Activated CD4-positive, alpha-beta memory T cell treated with anti-CD3 and anti-CD28 coated beads, Interleukin-2, amount 10 ng/mL, durations not matched to agents 7 days and 5 days (primary cell): ENCODE measurements around the gene PYGM. TPM values are rescaled to one million over a fixed set of nuclear protein-coding genes. Genes with fewer than 3 reads are reported as not detected.
A peak's percentile ranks its signal among the peaks of the same experiment; 100 is the strongest.

Experiments
- CTCF ChIA-PET: fragments of 350-600 bp; sonication (Branson Sonifier 250); formaldehyde crosslinking; loops from one replicate; lab custom pipeline; 2021; ENCODE audit warnings: antibody characterized with exemption, inconsistent platforms; lab: Charles Lee
- POLR2A ChIA-PET: fragments of 350-600 bp; sonication (Branson Sonifier 250); formaldehyde crosslinking; loops from one replicate; lab custom pipeline; 2021; ENCODE audit warnings: antibody characterized with exemption; lab: Charles Lee
- DNase-seq: peaks from one replicate; pipeline ENCODE4 v3.0.0-alpha.2; 2020
- H3K27ac Mint-ChIP-seq: one replicate; pipeline ENCODE4 v1.8.0; 2021; ENCODE audit warnings: mild to moderate bottlenecking, mixed read lengths
- H3K27me3 Mint-ChIP-seq: one replicate; pipeline ENCODE4 v1.8.0; 2021; ENCODE audit warnings: mixed read lengths
- H3K36me3 Mint-ChIP-seq: one replicate; pipeline ENCODE4 v1.8.0; 2021; ENCODE audit warnings: low read depth, mixed read lengths
- H3K4me1 Mint-ChIP-seq: one replicate; pipeline ENCODE4 v1.8.0; 2021; ENCODE audit warnings: mixed read lengths
- H3K4me3 Mint-ChIP-seq: one replicate; pipeline ENCODE4 v1.8.0; 2021; ENCODE audit warnings: mild to moderate bottlenecking, mixed read lengths
- H3K9me3 Mint-ChIP-seq: one replicate; pipeline ENCODE4 v1.8.0; 2021; ENCODE audit warnings: mixed read lengths
- total RNA-seq, 2 experiments: library from RNA; stranded (reverse); gene quantifications; one replicate each; pipeline ENCODE4 v1.2.3, GENCODE V29; 2021

PYGM gene
- total RNA-seq, 2 experiments from 2014 or later = 3.1 to 4.0 TPM

- H3K27me3 Mint-ChIP-seq = no peaks in the 10 kb centered on the region
- H3K4me3 Mint-ChIP-seq = no peak overlapping the region
- DNase-seq = no peak
- H3K4me1 Mint-ChIP-seq = peaks cover 49% of the 10 kb centered on the region
- ChIA-PET POLR2A (interaction anchor here (0.9 to 1.6 kb wide), 5 partner anchors 11 to 54 kb away, joined by 3 to 5 read pairs (median 3); partner anchors contain the start of genes MEN1 and SF1), CTCF (interaction anchor here (1.2 to 1.7 kb wide), 2 partner anchors 11 to 13 kb away, joined by 3 to 12 read pairs; no protein-coding TSS in a partner anchor)
- H3K36me3 Mint-ChIP-seq = peaks cover 37% of the 10 kb centered on the region
- no peaks in the 10 kb centered on the region for H3K9me3 Mint-ChIP-seq
- H3K27ac Mint-ChIP-seq = peak overlapping the region; percentile 18
Measured at GRCh38 chr11:64799623-64800302, 40.0 kb upstream of the PYGM start.

GRCh38 chr11:64799256-64799622 lies 39.5 kb upstream of the PYGM start:
- POLR2A ChIA-PET = interaction anchor here (0.9 to 1.6 kb wide), 2 partner anchors 13 to 20 kb away, joined by 3 to 5 read pairs; no protein-coding TSS in a partner anchor
- no peak for DNase-seq
- Mint-ChIP-seq H3K27me3 (no peaks in the 10 kb centered on the region), H3K4me3 (no peak overlapping the region), H3K9me3 (no peaks in the 10 kb centered on the region), H3K27ac (no peak overlapping the region), H3K36me3 (peaks cover 40% of the 10 kb centered on the region), H3K4me1 (peaks cover 51% of the 10 kb centered on the region)
- CTCF ChIA-PET = interaction anchor here (1.7 kb wide), 1 partner anchor 13 kb away, joined by 12 read pairs; no protein-coding TSS in a partner anchor

GRCh38 chr11:64796757-64797541 lies 37.2 kb upstream of the PYGM start:
- Mint-ChIP-seq H3K4me1 (peaks cover 47% of the 10 kb centered on the region), H3K4me3 (no peak overlapping the region), H3K36me3 (peaks cover 46% of the 10 kb centered on the region), H3K9me3 (no peaks in the 10 kb centered on the region), H3K27ac (no peak overlapping the region), H3K27me3 (no peaks in the 10 kb centered on the region)
- ChIA-PET CTCF (no interaction called here), POLR2A (interaction anchor here (1.1 kb wide), 1 partner anchor 28 kb away, joined by 3 read pairs; no protein-coding TSS in a partner anchor)
- no peak for DNase-seq

GRCh38 chr11:64796047-64796756 lies 36.4 kb upstream of the PYGM start:
- no peak overlapping the region for H3K4me3 Mint-ChIP-seq
- no peaks in the 10 kb centered on the region for H3K27me3 Mint-ChIP-seq
- H3K4me1 Mint-ChIP-seq = peaks cover 40% of the 10 kb centered on the region
- H3K27ac Mint-ChIP-seq = no peak overlapping the region
- H3K9me3 Mint-ChIP-seq = no peaks in the 10 kb centered on the region
- CTCF ChIA-PET = no interaction called here
- peaks cover 43% of the 10 kb centered on the region for H3K36me3 Mint-ChIP-seq
- POLR2A ChIA-PET = no interaction called here
- no peak for DNase-seq

GRCh38 chr11:64794526-64794925 lies 34.8 kb upstream of the PYGM start:
- ChIA-PET POLR2A (interaction anchor here (0.9 to 2.1 kb wide), 4 partner anchors 8 to 341 kb away, joined by 3 to 8 read pairs (median 3); partner anchors contain the start of gene MAP4K2), CTCF (interaction anchor here (0.9 to 1.4 kb wide), 3 partner anchors 9 to 26 kb away, joined by 3 to 6 read pairs (median 4); no protein-coding TSS in a partner anchor)
- DNase-seq = no peak
- no peaks in the 10 kb centered on the region for H3K27me3 Mint-ChIP-seq
- H3K4me3 Mint-ChIP-seq = no peak overlapping the region
- peaks cover 31% of the 10 kb centered on the region for H3K4me1 Mint-ChIP-seq
- no peaks in the 10 kb centered on the region for H3K9me3 Mint-ChIP-seq
- peak overlapping the region; percentile 7 for H3K27ac Mint-ChIP-seq
- peaks cover 44% of the 10 kb centered on the region for H3K36me3 Mint-ChIP-seq

- H3K4me3 Mint-ChIP-seq = no peak overlapping the region
- no peak for DNase-seq
- H3K36me3 Mint-ChIP-seq = peaks cover 43% of the 10 kb centered on the region
- ChIA-PET CTCF (interaction anchor here (0.9 to 1.4 kb wide), 3 partner anchors 8 to 25 kb away, joined by 3 to 6 read pairs (median 4); no protein-coding TSS in a partner anchor), POLR2A (interaction anchor here (0.9 to 2.1 kb wide), 3 partner anchors 10 to 342 kb away, joined by 3 to 8 read pairs (median 3); partner anchors contain the start of gene MAP4K2)
- peaks cover 26% of the 10 kb centered on the region for H3K4me1 Mint-ChIP-seq
- no peaks in the 10 kb centered on the region for H3K27me3 Mint-ChIP-seq
- H3K9me3 Mint-ChIP-seq = no peaks in the 10 kb centered on the region
- peak overlapping the region; percentile 67 for H3K27ac Mint-ChIP-seq
Measured at GRCh38 chr11:64793271-64794160, 33.7 kb upstream of the PYGM start.

- H3K36me3 Mint-ChIP-seq = peaks cover 46% of the 10 kb centered on the region
- CTCF ChIA-PET = no interaction called here
- DNase-seq = no peak
- H3K27me3 Mint-ChIP-seq = no peaks in the 10 kb centered on the region
- no peak overlapping the region for H3K4me3 Mint-ChIP-seq
- no peaks in the 10 kb centered on the region for H3K9me3 Mint-ChIP-seq
- POLR2A ChIA-PET = no interaction called here
- H3K27ac Mint-ChIP-seq = no peak overlapping the region
- peaks cover 29% of the 10 kb centered on the region for H3K4me1 Mint-ChIP-seq
Measured at GRCh38 chr11:64792482-64792881, 32.7 kb upstream of the PYGM start.

- no peak for DNase-seq
- Mint-ChIP-seq H3K27me3 (no peaks in the 10 kb centered on the region), H3K4me1 (peaks cover 29% of the 10 kb centered on the region), H3K27ac (no peak overlapping the region), H3K4me3 (no peak overlapping the region), H3K9me3 (no peaks in the 10 kb centered on the region), H3K36me3 (peaks cover 47% of the 10 kb centered on the region)
- POLR2A ChIA-PET = no interaction called here
- CTCF ChIA-PET = no interaction called here
Measured at GRCh38 chr11:64791781-64792291, 32.1 kb upstream of the PYGM start.

GRCh38 chr11:64790205-64791095 lies 30.7 kb upstream of the PYGM start:
- no peaks in the 10 kb centered on the region for H3K27me3 Mint-ChIP-seq

GRCh38 chr11:64789331-64790204 lies 29.8 kb upstream of the PYGM start:
- no peak overlapping the region for H3K27ac Mint-ChIP-seq
- H3K27me3 Mint-ChIP-seq = no peaks in the 10 kb centered on the region
- H3K36me3 Mint-ChIP-seq = peaks cover 31% of the 10 kb centered on the region
- H3K4me3 Mint-ChIP-seq = no peak overlapping the region
- CTCF ChIA-PET = no interaction called here
- no peak for DNase-seq
- POLR2A ChIA-PET = no interaction called here
- H3K9me3 Mint-ChIP-seq = no peaks in the 10 kb centered on the region
- H3K4me1 Mint-ChIP-seq = peaks cover 13% of the 10 kb centered on the region

More at GRCh38 chr11:64790205-64791095, 30.7 kb upstream of the PYGM start:
- no peak overlapping the region for H3K27ac Mint-ChIP-seq
- H3K36me3 Mint-ChIP-seq = peaks cover 37% of the 10 kb centered on the region
- ChIA-PET CTCF (no interaction called here), POLR2A (no interaction called here)
- H3K4me1 Mint-ChIP-seq = peaks cover 18% of the 10 kb centered on the region
- no peak for DNase-seq
- no peaks in the 10 kb centered on the region for H3K9me3 Mint-ChIP-seq
- H3K4me3 Mint-ChIP-seq = no peak overlapping the region
